NCI-H2227 (cell line): ENCODE measurements around the gene PEPD.

Experiments used
- DNase-seq: peaks from one replicate; lab custom pipeline; 2025; ENCODE audit not compliant: unreplicated experiment; lab: John Stamatoyannopoulos, UW

Gene PEPD

DNA sequence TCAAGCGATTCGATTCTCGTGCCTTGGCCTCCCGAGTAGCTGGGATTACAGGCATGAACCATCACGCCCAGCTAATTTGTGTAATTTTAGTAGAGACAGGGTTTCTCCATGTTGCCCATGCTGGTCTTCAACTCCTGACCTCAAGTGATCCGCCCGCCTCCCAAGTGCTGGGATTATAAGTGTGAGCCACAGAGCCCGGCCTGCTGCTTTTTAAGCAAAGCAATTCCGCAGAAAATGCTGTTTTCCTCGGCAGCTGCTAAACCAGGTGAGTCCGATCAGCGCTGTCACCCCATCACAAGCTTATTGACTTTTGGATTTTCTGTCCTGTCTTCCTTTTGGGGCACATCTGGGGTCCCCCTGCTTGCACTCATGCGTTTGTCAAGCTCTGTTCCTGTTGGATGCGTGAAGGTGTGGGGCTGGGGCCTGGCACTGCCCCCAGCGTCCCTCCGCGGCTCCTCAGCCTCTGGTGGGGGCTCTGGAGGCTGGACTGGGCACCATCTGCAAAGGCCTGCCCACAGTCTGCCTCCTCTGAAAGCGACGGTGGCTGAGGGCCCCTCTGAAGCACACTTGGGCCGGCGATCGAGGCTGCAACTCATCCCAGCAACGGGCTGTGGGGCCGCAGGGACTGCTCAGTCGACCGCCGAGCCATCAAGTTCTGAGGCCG, 122.4 kb downstream of the PEPD start:
- DNase-seq = no peak

DNA sequence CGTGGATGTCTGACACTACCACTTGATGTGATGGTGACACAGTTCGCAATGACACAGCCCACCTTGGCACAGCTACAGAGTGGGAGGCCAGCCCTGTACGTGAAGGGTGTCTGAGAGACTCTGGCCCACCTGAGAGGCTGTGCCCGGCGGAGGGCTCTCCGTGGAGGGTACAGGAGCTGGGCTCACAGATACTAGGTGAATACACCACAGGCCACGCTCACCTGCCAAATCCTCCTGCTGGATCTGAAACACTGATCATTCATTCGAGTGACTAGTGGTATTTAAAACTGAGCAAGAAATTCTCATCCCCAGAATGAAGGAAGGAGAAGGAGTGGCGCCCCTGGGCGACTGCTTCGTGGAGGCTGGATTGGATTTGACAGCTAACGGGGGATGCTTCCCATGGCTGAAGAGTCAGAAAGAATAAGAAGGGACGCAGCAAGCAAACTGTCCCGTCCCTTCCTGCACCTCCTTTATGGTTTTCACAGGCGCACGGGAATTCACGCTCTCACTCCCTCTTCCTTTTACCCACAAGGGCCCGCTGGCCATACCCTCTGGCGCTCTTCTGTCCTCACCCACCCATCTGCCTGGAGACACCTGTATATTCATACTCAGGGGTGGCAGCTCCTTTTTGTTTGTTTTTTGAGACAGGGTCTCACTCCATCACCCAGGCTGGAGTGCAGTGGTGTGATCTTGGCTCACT, 123.1 kb downstream of the PEPD start:
- DNase-seq = no peak

DNA sequence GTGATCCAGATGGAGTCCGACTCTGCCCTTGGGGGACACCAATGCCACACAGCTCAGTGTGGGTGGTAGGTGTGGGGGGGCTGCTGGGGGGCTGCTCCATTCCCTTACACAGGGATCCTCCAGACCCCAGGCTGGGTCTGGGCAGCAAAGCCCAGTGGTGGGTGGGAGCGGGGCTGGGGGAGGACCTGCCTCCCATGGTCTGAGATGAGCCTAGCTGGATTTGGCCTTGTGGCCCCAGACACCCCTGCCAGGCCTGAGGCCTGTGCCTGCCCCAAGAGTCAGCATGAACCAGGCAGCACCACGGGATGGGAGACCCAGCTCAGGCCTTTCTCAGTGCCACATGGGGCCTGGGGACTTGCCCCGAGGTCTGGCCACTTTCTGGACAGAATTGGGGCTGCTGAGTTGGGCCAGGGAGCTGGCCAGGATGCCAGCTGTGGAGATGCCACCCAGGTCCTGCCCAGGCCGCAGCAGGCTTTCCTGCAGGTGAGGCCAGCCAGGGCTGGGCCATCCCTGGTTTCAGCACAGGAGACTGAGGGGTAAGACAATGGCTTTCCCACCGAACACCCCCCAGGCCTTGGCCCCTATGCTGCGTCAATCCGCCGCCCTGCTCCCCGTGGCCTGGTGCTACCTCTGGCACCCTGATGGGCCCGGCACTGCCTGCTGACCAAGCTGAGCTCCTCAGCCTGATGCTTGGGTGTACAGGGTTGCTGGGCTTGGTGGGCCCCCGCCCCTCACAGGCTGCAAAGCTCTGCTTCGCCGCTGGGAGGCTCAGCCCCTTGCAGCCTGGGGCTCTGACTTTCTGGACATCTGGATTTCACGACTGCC, 123.8 kb downstream of the PEPD start:
- no peak for DNase-seq

DNA sequence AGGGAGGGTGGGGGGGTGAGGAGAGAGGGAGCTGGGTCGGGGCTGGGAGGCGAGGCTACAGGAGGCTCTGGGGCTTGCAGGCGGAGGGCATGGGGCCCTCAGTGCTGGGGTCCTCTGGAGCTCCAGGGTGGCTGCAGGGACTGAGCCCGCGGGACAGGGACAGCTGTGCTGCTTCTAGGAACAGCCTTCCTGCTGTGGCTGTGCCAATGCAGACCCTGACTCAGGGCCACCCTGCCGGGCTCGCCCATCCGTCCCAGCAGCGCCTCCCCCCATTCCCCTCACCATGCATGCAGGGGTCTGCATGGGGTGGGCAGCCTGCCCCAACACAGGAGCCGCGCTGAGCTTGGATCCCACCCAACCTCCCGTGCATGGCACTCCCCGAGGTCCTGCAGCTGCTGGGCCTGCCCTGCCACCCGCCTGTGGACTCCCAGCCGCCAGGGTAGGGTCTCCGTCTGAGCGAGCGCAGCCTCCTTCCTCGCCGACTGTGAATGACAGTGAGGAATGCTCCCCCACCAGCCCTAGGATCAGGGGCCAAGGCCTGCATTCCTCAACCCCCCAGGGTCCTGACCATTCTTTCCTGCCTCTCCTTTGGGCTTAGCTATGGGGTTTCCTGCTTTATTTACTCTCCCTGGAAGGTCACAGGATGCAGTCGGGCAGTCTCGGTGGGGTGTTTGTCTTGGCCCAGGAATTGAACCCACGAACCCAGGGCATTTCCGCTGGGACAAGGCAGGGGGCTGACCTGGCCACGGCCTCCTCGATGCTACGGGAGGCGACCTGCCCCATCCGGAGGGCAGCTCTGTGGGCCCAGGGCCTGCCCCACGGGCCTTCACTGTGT, 124.7 kb downstream of the PEPD start:
- no peak for DNase-seq

DNA sequence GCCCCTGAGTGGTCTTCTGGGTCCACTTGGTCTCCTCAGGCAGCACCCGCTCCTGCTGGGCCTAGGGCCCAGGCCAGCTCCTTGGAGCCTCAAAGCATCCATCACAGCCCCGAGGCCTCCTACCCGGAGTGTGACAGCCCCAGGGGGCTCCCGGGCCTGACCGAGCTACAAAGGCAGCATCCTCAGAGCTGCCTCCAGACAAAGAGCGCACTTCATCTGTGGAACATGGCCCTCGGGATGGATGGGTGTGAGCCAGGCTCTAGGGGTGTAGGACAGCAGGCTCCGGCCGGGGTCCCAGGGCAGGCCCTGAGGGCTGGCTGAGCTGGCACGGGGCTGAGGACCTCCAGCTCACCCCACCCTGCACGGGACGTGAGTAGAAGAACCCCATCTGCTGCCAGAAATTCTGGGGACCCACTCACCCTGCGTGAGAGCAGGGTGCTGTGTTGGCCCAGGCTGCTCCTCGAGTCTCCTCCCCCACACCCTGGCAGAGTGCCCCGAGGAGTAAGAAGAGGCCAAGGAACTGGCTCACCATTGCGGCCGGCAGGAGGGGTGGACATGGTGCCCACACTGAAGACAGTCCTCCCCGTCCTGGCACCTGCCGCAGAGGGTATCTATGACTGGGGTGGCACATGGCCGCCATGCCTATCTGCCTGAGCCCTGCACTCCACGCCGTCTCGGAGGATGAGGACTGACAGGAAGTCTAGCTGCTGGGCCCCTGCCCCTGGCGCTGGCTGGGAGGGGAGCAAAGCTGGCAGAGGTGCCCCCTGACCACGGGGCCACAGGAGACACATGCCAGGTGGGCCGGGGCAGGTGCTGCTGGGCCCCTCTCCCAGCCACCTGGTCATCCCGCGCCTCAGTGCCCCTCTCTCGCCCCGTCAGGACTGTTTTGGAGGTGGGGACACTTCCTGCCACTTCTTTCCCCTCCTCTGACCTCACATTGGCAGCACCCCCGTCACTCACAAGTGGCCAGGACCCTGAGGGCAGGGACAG, 125.7 kb downstream of the PEPD start:
- DNase-seq = no peak

DNA sequence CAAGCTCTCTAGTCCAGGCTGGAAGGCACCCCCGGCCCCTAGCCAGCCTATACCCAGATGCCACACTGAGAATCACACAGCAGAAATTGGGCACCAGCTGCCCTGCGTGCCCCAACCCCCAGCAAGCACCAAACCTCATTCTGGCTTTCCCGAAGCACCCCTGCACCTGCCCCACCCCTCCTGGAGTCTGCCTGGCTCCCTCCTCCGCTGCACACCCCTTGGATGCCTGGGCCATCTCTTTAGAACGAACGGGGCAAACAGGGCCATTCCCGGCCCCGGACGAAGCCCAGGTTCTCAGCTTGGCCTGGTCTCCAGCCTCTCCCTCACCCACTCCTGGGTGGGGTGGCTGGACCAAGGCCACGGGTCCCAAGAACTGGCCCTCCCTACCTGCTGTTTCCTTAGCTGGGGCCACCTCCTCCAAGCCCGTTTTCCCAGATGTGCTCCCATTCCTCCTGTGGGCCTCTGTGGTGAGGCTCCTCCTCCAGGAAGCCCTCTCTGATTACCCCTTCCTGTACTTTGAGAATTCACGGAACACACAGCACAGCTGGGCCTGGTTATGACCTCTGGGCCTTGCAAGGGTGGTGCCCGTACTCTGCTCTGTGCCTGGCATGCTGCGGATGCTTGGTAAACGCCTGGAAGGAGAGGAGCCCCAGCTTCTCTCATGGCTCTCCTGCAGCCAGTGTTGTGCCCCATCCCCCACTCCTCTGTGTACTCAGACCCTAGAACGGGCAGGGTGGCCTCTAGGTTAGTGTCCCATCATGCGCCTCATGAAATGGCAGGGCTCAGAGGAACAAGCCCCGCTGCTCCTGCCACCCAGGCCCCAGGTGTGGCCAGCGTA, 126.6 kb downstream of the PEPD start:
- DNase-seq = no peak

DNA sequence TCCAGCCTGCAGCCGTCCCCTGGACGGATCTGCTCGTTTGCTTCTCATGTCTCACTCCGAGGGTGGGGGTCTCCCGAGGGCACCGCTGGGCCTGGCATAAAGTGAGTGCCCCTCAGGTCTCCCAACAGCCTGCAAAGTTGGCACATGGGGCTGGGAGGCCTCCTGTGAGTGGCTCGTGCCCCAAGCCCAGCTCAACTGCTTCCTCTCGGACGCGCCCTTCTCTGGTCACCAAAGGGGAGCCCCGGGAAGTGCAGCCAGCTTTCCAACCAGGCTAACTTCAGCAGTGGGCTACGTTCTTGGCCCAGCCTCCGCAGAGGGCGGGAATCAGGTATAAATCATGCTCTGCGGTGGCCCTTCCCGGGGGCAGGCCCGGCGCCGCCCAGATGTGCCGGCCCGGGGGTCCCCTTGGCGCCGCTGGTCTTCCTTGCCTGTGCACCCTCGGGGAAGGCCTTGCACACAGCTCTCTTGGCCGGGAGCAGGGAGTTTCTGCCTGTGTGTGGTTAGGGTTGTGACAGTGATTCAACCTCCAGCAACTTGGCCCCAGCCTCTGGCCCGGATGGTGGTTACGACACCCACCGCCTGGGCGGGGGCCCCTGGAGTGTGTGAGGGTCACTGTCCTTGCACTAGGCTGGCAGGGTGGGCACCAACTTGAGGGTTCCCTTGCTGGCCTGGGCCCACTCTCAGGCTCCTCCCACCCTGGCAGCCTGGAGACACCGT, 127.4 kb downstream of the PEPD start:
- DNase-seq = no peak

DNA sequence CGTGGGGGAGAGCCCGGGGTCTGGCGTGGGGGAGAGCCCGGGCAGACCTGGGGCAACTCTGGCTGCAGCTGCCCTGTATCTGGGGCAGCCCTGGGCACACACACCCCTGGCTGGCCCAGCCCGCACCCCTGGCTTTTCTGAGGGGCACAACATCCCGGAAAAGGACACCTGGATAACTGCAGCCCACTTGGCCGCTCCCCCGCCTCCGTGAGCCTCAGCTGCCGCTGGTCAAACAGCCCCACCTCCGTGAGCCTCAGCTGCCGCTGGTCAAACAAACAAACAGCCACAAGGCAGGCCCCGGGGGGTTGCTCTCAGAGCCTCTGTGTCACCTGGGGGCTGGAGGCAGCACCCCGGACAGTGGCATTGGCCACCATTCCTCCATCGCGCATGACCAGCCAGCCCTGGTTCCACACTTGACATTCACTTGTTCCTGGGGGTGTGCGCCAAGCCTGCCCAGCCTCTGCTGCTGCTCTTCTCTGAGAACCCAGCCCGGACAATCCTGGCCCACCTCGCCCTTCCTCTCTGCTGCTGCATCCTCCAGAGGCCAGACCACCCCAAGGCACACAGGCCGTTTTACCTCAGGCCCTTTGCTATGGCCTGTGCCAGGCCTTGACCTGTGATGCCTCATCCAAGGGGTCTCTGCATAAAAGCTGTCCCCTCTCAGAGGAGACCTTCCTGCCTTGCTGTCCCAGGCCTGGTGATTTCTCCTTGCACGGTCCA, 128.1 kb downstream of the PEPD start:
- DNase-seq = no peak

DNA sequence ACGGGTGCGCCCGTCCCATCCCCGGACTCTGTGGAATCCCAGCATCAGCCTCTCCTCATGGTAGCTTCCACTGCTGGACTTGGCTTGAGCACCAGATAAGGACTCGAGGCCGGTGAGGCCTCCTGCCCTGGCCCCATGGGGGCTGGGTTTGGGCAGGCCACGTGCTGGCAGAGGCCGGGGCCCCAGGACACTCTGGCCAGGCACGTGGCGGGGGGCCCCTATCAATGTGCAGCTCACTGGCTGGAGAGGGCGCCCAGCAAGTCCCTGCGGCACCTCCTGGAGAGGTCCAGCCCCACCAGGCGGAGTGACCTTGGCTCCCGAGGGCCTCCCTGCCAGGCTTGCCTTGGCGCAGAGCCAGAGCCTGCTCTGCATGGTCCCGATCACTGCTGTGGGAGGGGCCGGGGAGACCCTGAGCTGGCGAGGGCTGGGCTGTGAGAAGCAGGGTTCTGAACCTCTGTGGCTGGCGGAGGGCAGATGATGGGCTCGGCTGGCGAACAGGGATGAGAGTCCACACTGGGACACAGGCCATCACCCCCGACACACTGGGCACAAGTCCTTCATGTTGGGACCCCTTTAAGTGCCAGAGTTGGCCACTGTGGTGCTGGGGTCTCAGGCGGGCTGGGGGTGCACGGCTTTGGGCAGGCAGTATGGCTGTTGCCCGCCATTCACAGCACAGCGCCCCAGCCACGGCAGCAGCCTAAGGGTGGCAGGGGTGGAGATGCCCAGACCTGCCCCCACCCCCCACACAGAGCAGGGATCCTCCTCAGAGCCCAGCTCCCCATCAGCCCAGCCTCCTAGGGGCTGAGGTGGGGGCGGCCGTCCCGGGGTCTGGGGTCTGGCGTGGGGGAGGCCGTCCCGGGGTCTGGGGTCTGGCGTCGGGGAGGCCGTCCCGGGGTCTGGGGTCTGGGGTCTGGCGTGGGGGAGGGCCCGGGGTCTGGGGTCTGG, 129.0 kb downstream of the PEPD start:
- DNase-seq = peak; percentile 89

DNA sequence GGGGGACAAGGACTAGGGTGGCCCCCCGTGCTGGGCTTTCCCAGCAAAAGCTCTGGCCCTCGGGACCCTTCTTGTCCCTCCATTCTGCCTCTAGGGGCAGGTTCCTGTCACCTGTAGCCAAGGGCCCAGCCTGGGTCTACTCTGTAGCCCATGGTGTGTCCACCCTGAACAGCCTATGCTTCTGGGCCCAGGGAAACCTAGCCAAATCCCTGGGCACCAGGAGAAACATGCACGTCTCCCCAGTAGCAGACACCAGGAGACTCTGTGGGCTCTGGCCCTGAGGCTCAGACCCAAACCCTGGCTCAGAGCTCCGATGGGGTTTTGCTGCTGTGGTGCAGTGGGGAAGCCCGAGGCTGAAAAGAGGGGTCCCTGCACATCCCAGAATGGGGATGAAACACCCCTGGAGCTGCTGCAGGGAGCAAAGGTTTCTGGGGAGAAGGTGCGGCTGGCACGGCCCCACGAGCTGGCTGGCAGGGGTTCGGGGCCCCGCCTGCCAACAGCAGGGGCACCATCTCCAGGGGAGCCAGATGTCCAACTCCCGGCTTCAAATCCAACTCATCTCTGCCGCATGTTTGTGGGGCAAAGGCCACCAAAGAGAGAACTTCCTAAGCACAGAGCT, 129.9 kb downstream of the PEPD start:
- no peak for DNase-seq

DNA sequence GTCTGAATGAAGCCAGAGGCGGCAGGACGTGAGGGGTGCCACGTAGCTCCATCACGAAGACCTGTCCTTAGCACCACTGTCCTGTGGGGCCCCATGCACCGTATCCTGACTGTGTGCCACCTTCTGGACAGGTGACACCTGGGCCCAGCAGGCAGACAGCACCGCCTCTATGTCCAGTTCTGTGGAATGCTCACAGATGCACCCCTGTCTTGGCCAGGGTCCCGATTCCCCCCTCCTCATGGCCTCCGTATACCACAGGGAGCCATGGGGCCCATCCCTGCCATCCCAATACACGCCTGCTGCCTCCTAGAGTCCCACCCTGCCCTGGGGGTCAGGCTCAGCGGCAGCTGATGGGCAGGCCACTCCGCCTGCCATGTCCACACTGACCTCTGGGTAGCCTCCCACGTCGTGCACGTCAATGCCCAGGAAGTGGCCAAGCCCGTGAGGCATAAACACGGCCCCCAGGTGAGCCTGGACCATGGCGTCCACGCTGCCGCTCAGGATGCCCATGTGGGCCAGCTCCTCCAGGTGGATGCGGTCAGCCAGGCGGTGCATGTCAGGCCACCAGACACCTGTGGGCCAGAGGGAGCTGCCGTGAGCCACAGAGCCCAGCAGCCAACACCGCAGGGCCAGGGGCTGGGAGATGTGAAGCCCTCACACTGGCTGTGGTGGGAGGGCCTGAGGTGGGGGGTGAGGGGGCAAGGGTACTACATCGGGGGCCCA, 130.5 kb downstream of the PEPD start:
- no peak for DNase-seq

DNA sequence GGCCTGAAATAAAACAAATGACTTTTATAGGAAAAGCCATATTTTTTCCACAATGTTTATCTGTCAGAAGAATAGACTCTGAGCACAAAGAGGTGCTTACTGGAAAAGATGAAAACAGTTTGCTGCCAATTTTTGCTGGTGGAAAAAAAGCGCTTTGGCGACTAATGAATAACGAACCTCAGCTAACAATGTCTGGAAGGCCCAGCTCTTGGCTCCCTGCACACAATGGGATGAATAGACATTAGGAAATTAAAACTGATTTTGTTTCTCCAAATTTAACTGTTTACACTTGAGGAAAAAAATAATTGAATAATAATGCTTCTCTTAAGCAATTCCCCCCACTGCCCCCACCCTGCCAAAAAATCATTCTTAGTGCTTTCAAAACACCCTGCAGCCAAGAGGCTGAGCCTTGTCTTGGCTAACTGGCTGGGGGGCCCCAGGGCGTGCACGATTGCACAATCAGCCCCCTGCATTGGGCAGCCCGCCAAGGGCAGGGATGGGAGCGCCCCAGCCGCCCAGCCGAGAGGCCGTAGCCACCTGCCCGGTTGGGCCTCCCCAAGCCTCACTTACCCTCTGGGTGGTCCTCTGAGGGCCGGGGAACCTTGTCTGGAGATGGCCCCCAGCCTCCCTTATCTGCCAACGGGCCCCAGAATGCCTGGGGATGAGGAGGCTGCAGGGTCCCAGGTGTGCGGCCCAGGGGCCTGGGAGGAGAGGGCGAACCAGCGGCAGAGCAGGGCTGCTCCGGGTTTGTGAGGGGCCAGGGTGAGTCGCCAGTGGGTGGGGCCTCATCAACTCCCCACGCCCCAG, 131.3 kb downstream of the PEPD start:
- no peak for DNase-seq

DNA sequence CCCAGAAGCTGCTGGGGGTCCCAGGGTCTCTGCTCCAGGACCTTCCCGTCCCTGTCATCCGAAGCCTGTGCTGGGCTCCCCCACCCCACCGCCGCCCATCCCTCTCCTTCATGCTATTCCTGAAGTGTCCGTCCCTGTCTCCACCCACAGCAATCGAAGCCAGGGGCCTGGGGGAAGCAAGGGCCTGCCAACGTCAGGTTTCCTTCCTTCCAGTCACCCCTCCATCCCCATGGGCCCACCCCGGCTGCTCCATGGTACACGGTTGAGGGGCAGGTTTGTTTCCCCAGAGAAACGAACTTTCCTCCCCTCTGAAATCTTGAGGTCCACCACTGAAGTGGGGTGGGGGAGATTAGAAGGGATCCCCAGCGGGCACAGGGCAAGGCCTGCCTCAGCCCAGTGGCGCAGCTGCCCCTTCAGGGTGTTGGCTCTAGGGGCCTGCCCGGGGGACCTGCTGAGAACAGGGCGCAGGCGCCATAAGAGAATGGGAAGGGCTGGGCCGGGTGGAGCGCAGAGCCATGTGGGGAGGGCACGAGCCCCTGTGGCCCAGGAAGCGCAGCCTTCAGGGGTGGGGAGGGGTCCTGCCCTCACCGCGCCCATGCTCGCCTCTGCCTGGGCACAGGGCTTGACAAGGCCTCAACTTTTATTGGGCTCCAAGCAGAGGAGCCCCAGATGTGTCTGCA, 132.0 kb downstream of the PEPD start:
- DNase-seq = no peak

DNA sequence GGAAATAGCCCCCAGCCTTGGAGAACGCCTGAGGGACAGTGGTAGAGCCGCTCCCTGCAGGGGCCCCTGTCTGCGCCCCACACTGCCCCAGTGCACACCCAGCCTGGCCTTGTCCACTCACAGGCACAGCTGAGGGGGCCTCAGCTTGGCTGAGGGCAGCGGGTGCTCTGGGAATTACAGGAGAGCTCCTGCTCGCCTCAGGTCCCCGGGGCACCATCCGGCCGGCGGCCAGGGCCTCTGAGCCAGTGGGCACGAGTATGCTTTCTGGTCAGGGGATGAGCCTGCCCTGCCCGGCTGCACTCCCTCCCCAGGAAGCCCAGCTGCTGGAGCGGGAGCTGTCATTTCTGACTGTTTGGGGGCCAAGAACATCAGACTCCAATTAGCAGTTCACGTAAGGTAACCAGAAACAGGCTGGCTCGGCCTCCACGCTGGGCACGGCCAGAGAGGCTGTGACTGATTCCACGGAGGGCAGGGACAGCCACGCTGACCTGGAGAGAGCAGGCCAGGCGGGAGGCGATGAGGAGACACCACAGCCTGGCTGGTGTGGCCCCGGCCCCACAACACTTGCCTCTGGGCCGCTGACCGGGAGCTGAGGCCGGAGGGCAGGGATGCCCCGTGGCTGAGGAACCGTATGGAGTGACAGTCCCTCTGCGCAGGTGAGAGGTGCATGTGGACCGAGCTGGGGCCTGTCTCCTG, 132.7 kb downstream of the PEPD start:
- no peak for DNase-seq
